Endothelial cell of umbilical vein (primary cell): Measurements from ENCODE around the gene ADTRP. TPM values are rescaled to one million over a fixed set of nuclear protein-coding genes. Genes with fewer than 3 reads are reported as not detected.
A peak's percentile ranks its signal among the peaks of the same experiment; 100 is the strongest.

ENCODE experiments used
- BruUV-seq: library from RNA; stranded (reverse); fragments of 400-500 nt; replicated peaks from 2 replicates; lab custom pipeline; 2021; lab: Mats Ljungman, UMichigan
- CTCF ChIA-PET: fragments of 300-600, 350-600 bp; sonication (Branson Sonifier 250); formaldehyde crosslinking; loops from one replicate; lab custom pipeline; 2021; ENCODE audit warnings: antibody characterized with exemption, inconsistent platforms; lab: Charles Lee
- POLR2A ChIA-PET: fragments of 300-600, 350-600 bp; sonication (Branson Sonifier 250); formaldehyde crosslinking; loops from one replicate; lab custom pipeline; 2021; ENCODE audit warnings: antibody characterized with exemption, inconsistent platforms; lab: Charles Lee
- DNase-seq: peaks from one replicate; pipeline ENCODE4 v3.0.0-alpha.2; 2011; ENCODE audit warnings: low read depth, low spot score
- FAIRE-seq: peaks from 2 replicates; lab custom pipeline; 2011; peaks lifted over from hg19 to GRCh38; lab: Jason Lieb, UNC
- H2AFZ ChIP-seq: 2 replicates; pipeline ENCODE4 v1.6.0; 2012; ENCODE audit warnings: low read depth, low read length, control low read depth, inconsistent platforms
- H3K27ac ChIP-seq: 2 replicates; pipeline ENCODE4 v1.5.1; 2011; ENCODE audit warnings: low read depth, mild to moderate bottlenecking, control low read depth, low read length, moderate library complexity; ENCODE audit not compliant: insufficient read depth
- H3K27me3 ChIP-seq, 2 experiments: 2 replicates each; pipeline versions ENCODE4 v1.6.0 to v1.6.1; 2011; ENCODE audit warnings: low read length in 2 of 2, mixed read lengths in 1 of 2; ENCODE audit not compliant: control insufficient read depth in 2 of 2, insufficient read depth in 2 of 2
- H3K36me3 ChIP-seq, 2 experiments: 2 replicates in 1 of 2; 3 replicates in 1 of 2; pipeline ENCODE4 v1.5.1; 2011; ENCODE audit warnings: low read length in 2 of 2, mild to moderate bottlenecking in 1 of 2, moderate library complexity in 1 of 2; ENCODE audit not compliant: control insufficient read depth in 2 of 2, insufficient read depth in 2 of 2; ENCODE audit errors: extremely low read depth in 1 of 2
- H3K4me1 ChIP-seq: 3 replicates; pipeline ENCODE4 v1.5.1; 2011; ENCODE audit warnings: mild to moderate bottlenecking, low read length; ENCODE audit not compliant: control insufficient read depth, insufficient read depth; ENCODE audit errors: extremely low read depth
- H3K4me2 ChIP-seq: 2 replicates; pipeline ENCODE4 v1.6.1; 2011; ENCODE audit warnings: low read length, control low read depth, mixed read lengths; ENCODE audit not compliant: insufficient read depth
- H3K4me3 ChIP-seq, 3 experiments: fragments of 200-600 bp in 1 of 3; sonication (generic), shearing (Covaris generic) in 1 of 3; replicated peaks in 1 of 3; 2 replicates each; pipeline ENCODE4 v1.5.1; 2011 to 2016; ENCODE audit warnings: control low read depth in 3 of 3, low read length in 3 of 3, mild to moderate bottlenecking in 2 of 3, inconsistent platforms in 1 of 3, low read depth in 1 of 3, moderate library complexity in 1 of 3; ENCODE audit not compliant: insufficient read depth in 1 of 3
- H3K79me2 ChIP-seq: 2 replicates; pipeline ENCODE4 v1.6.0; 2012; ENCODE audit warnings: low read length, inconsistent platforms; ENCODE audit not compliant: control insufficient read depth, insufficient read depth
- H3K9ac ChIP-seq: replicated peaks from 2 replicates; pipeline ENCODE3; 2011; ENCODE audit warnings: low read length, control low read depth; ENCODE audit not compliant: insufficient read depth; ENCODE audit errors: extremely low read depth
- H3K9me1 ChIP-seq: replicated peaks from 3 replicates; pipeline ENCODE4 v1.6.0; 2011; ENCODE audit warnings: mild to moderate bottlenecking, low read length; ENCODE audit not compliant: control insufficient read depth, insufficient read depth; ENCODE audit errors: extremely low read depth
- H3K9me3 ChIP-seq: replicated peaks from 2 replicates; pipeline ENCODE4 v1.5.1; 2012; ENCODE audit warnings: low read length, inconsistent platforms; ENCODE audit not compliant: control insufficient read depth, insufficient read depth
- H4K20me1 ChIP-seq: replicated peaks from 2 replicates; pipeline ENCODE3; 2011; ENCODE audit warnings: mild to moderate bottlenecking, low read length; ENCODE audit not compliant: control insufficient read depth, insufficient read depth; ENCODE audit errors: extremely low read depth
- FOS ChIP-seq: IDR thresholded peaks from 2 replicates; pipeline ENCODE4 v1.6.1; 2011; ENCODE audit warnings: mild to moderate bottlenecking, low read length, moderate library complexity, borderline replicate concordance; ENCODE audit not compliant: insufficient read depth
- GATA2 ChIP-seq: IDR thresholded peaks from 2 replicates; pipeline ENCODE4 v1.7.0; 2011; ENCODE audit warnings: low read depth, mild to moderate bottlenecking, moderate library complexity, mixed read lengths, low read length; ENCODE audit not compliant: insufficient read length, insufficient read depth
- JUN ChIP-seq: IDR thresholded peaks from 2 replicates; pipeline ENCODE4 v1.6.1; 2011; ENCODE audit warnings: borderline replicate concordance, low read depth; ENCODE audit not compliant: insufficient read length, insufficient read depth
- MAX ChIP-seq: IDR thresholded peaks from 2 replicates; pipeline ENCODE4 v1.6.1; 2011; ENCODE audit not compliant: insufficient read depth, insufficient read length
- MYC ChIP-seq: IDR thresholded peaks from one replicate; pipeline ENCODE4 v1.6.1; 2011; ENCODE audit warnings: mild to moderate bottlenecking, low read depth, low read length
- POLR2A ChIP-seq: IDR thresholded peaks from 2 replicates; pipeline ENCODE4 v1.6.1; 2012; ENCODE audit warnings: low read depth, mild to moderate bottlenecking, control low read depth, low read length
- POLR2AphosphoS5 ChIP-seq: IDR thresholded peaks from 2 replicates; pipeline ENCODE4 v1.6.1; 2012; ENCODE audit warnings: low read depth, mild to moderate bottlenecking, control low read depth, low read length, moderate library complexity; ENCODE audit not compliant: insufficient read depth
- dilution Hi-C: fragments of 300-500 bp; cut with MboI; formaldehyde crosslinking; loops from one replicate; pipeline ENCODE4 v1.15.0; 2019; ENCODE audit warnings: low sequenced_read_pairs; ENCODE audit not compliant: extremely low pct_ligation_motif_present
- intact Hi-C: fragments of 100-400 bp; cut with micrococcal nuclease; formaldehyde crosslinking; loops from one replicate; pipeline ENCODE4 v1.10.0; 2022
- polyA plus RNA-seq, 4 experiments: library from polyadenylated mRNA; depleted of rRNA in 3 of 4; stranded (reverse) in 3 of 4; unstranded in 1 of 4; fragments of >200 nt; gene quantifications; 2 replicates each; pipeline versions ENCODE4 v1.2.1 to v1.2.3, GENCODE V29; 2011 to 2012; ENCODE audit warnings: missing spikeins in 1 of 4
- total RNA-seq: library from RNA; stranded (reverse); gene quantifications from 2 replicates; pipeline ENCODE4 v1.2.3, GENCODE V29; 2021

ADTRP gene
- total and polyA plus RNA-seq, 2 donors (not counting 3 experiments of a cell fraction or from before 2014, with no cell fraction given) = 3.3 to 4.4 TPM

- TSS peak; percentile 76 for BruUV-seq
- dilution Hi-C loops = loop anchor here (25.0 kb wide), 1 partner anchor 533 kb away; the partner anchor contains the start of gene EDN1
- DNase-seq (peak; percentile 72), FAIRE-seq (peak; percentile 82)
- H2AFZ ChIP-seq = peak overlapping the region; percentile 38
- TF ChIP-seq POLR2A (no peak), POLR2AphosphoS5 (peak; percentile 36), FOS (peak; percentile 71), MAX (no peak)
- ChIA-PET CTCF (interaction anchor here (1.1 to 1.7 kb wide), 2 partner anchors 15 to 479 kb away, joined by 4 read pairs; no protein-coding TSS in a partner anchor), POLR2A (interaction anchor here (0.6 kb wide), 1 partner anchor 21 kb away, joined by 3 read pairs; no protein-coding TSS in a partner anchor)
- H3K36me3 ChIP-seq = no peaks in the 10 kb centered on the region
- H3K4me3 ChIP-seq = peak overlapping the region in 1 of 3 experiments; percentile 85
- no peaks in the 10 kb centered on the region for H4K20me1 ChIP-seq
- H3K27me3 ChIP-seq = no peaks in the 10 kb centered on the region
- H3K4me2 ChIP-seq = peak overlapping the region; percentile 25
- H3K9me1 ChIP-seq = no peaks in the 10 kb centered on the region
- H3K9ac ChIP-seq = peak overlapping the region; percentile 20
- no peaks in the 10 kb centered on the region for H3K9me3 ChIP-seq
- H3K4me1 ChIP-seq = peaks cover 10% of the 10 kb centered on the region
- H3K27ac ChIP-seq = peak overlapping the region; percentile 69
- H3K79me2 ChIP-seq = peaks cover 51% of the 10 kb centered on the region
- intact Hi-C loops = no loop called here
Measured at GRCh38 chr6:11754625-11755271, 23.9 kb downstream of the ADTRP start.

- Histone ChIP-seq H3K79me2 (peaks cover 60% of the 10 kb centered on the region), H3K27ac (no peak overlapping the region), H3K4me1 (peaks cover 10% of the 10 kb centered on the region), H2AFZ (no peak overlapping the region), H4K20me1 (no peaks in the 10 kb centered on the region), H3K9me3 (no peaks in the 10 kb centered on the region), H3K36me3 (no peaks in the 10 kb centered on the region), H3K9me1 (no peaks in the 10 kb centered on the region), H3K4me2 (peak overlapping the region; percentile 8), H3K27me3 (no peaks in the 10 kb centered on the region), H3K4me3 (peak overlapping the region in 2 of 3 experiments; percentile 31 to 85), H3K9ac (no peak overlapping the region)
- dilution Hi-C loops (loop anchor here (25.0 kb wide), 1 partner anchor 534 kb away; the partner anchor contains the start of gene EDN1), intact Hi-C loops (no loop called here)
- TF ChIP-seq POLR2AphosphoS5 = no peak
- TF ChIP-seq FOS = no peak
- TF ChIP-seq MYC = no peak
- no peak for TF ChIP-seq JUN
- TF ChIP-seq GATA2 = no peak
- ChIA-PET POLR2A (no interaction called here), CTCF (interaction anchor here (1.7 kb wide), 1 partner anchor 480 kb away, joined by 4 read pairs; no protein-coding TSS in a partner anchor)
- no TSS peak for BruUV-seq
- no peak for DNase-seq
- FAIRE-seq = no peak
Measured at GRCh38 chr6:11753798-11754197, 24.8 kb downstream of the ADTRP start.
